HG03442 (cell line): ENCODE measurements around the gene ARSD.
"Not testable (repeated sequence)": the region's sequence is repeated elsewhere in the genome, so short reads cannot be mapped to it uniquely, and the experiment has no call there.

Experiments used
- ATAC-seq: cut with Tn5 transposase; IDR thresholded peaks from one replicate; pipeline ENCODE4 v1.9.1; 2021; ENCODE audit warnings: mild to moderate bottlenecking, moderate library complexity; ENCODE audit not compliant: unreplicated experiment

Gene ARSD

DNA sequence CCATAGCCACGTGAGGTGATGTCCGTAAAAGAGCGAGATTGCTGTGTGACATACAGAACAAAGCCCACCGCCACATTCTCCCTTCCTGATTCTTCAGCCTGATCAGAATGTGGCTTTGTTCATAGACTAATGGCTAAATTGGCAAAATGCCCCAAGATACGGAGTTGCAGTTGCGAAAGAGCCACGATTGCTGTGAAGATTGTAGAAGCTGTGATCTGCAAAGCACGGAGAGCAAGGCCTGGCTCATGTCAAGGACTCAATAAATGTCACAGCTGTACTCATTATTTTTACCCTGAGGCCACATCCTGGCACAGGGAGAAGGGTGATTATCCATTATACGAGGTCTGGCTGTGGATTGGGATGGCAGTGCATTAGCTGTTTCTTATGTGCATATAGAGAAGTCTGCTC, 34.2 kb downstream of the ARSD start:
- no peak for ATAC-seq

- no peak for ATAC-seq
Observed at GRCh38 chrX:2892816-2893215, 36.3 kb downstream of the ARSD start.

DNA sequence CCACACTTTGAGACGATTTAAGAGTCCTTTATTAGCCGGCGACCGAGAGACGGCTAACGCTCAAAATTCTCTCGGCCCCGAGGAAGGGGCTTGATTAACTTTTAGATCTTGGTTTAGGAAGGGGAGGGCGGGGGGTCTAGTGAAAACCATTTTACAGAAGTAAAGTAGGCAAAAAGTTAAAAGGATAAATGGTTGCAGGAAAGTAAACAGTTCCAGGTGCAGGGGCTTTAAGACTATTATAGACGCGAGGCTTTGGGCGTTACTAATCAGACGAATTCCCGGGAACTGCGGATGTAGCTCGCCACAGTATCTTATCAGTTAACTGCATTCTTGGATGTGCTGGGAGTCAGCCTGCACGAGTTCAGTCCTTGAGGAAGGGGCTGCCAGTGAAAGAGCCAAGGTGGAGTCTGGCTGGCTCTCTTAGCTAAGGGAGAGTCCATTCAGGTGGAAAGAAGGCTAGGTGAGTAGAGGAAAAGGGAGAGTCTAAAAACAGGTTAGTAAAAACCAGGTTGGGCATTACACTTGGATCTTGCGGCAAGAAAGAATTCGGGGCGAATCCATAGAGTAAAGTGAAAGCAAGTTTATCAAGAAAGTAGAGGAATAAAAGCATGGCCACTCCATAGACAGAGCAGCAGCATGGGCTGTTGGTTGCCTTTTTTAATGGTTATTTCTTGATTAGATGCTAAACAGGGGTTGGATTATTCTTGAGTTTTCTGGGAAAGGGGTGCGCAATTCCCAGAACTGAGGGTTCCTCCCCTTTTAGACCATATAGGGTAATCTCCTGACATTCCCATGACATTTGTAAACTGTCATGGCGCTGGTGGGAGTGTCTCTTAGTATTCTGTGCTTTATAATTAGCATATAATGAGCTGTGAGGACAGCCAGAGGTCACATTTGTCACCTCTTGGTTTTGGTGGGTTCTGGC, 38.3 kb downstream of the ARSD start:
- not testable (repeated sequence) for ATAC-seq

DNA sequence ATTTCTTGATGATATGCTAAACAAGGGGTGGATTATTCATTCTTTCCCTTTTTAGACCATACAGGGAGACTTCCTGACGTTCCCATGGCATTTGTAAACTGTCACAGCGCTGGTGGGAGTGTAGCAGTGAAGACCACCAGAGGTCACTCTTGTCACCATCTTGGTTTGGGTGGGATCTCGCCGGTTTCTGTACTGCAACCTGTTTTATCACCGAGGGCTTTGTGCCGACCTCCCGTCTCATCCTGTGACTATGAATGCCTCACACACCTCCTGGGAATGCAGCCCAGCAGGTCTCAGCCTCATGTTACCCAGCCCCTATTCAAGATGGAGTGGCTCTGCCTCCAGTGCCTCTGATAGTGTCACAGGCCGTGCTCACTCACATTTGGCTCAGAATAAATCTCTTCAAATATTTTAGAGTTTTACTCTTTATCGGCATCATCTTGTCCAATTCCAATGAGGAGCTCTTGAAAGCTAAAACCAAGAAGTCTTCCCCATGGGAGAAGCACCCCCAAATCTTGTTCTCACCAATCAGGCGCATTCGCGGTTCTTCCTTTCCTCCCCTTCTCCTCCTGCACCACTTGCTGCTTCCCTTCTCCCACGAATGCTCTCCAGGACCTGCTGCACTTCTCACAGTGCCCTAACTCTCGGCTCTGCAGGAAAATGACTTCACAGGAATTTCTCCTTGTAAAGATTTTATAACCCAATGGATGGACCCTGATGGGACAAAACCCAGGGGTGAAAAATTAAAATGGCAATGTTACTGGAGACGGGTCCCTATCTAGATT, 39.2 kb downstream of the ARSD start:
- not testable (repeated sequence) for ATAC-seq

GRCh38 chrX:2889045-2889605, 40.0 kb downstream of the ARSD start:
- ATAC-seq, result no peak

DNA sequence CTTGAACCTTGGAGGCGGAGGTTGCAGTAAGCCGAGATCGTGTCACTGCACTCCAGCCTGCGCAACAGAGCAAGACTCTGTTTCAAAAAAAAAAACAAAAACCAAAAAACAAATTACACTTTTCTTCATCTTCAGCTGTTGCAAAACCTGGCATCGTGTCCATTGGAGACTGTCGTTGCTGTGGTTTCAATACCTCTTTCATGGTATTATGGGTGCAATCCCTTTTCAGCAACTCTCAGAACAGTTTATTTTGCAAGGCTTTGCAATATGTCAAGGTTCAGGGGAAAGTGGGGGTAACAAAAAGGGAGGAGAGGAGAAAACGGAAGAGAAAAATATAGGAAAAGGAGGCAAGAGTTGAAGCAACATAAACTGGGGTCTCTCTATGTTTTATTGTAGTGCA, 40.8 kb downstream of the ARSD start:
- ATAC-seq, result no peak

DNA sequence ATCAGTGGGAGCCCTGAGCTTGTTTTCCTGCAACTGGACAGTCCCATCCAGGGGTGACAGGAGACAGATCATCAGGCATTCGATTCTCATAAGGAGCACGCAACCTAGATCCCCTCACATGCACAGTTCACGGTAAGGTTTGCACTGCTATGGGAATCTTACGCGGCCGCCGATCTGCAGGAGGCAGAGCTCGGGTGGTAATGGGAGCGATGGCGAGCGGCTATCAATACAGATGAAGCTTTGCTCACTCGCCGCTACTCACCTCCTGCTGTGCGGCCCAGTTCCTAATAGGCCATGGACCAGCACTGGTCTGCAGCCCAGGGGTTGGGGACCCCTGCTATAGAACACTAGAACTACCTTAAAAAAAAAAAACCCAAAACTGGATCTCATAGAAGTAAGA, 45.4 kb downstream of the ARSD start:
- no peak for ATAC-seq

DNA sequence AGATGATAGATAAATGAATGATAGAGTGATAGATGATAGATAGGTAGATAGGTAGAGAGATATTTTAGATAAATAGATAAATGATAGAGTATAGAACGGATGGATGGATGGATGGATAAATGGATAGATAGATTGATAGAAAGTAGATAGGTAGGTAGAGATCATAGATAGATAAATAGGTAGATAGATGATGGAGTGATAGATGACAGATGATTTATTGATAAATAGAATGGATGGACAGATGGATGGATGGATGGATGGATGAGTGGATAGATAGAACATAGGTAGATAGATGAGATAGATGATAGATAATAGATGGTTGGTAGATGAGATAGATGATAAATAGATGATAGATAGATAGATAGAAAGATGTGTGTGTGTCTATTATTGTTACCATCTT, 49.5 kb downstream of the ARSD start:
- no peak for ATAC-seq

GRCh38 chrX:2878563-2878962, 50.6 kb downstream of the ARSD start:
- ATAC-seq, result no peak

- ATAC-seq, result no peak
Observed at GRCh38 chrX:2875798-2876399, 53.2 kb downstream of the ARSD start.

GRCh38 chrX:2875136-2875481, 54.0 kb downstream of the ARSD start:
- no peak for ATAC-seq

GRCh38 chrX:2874222-2875135, 54.7 kb downstream of the ARSD start:
- no peak for ATAC-seq

- ATAC-seq, result no peak
Observed at GRCh38 chrX:2872671-2873277, 56.4 kb downstream of the ARSD start.

DNA sequence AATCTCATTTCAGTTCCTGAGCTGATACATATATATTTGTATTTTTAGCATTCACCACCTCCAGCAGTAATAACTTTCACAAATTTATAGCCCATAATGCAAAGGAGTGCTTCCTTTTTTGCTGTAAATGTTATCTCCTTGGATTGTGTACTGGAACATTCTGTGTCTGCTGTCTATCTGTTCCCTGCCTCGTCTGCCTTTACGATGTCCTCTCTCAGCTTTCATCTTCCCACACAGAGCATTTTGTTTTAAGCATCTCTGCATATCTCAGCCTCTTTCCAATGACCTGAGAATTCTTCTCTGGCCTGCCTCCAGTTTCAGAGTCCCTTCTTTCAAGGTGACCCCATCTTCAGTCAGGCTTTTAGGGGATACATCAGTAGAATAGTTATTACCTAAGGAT, 57.3 kb downstream of the ARSD start:
- no peak for ATAC-seq

- ATAC-seq, result no peak
Observed at GRCh38 chrX:2870650-2871049, 58.5 kb downstream of the ARSD start.

DNA sequence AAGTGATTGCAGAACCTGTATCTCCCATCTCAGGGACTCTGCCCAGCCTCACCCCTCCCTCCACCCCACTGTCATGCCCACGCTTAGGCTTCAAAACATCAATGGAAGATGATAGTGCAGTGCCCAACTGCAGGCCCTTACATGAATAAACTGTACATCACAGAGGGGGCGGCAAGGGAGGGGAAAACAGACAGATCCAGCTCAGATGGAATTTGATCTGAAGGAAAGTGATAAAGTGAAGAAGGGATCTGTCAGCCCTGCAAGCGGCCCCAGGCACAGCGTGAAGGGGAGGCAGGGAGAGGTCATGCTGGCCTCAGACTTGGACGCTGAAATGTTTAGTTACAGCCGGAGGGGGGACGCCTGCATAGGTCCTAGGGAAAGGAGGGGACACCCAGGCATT, 61.9 kb downstream of the ARSD start:
- no peak for ATAC-seq

DNA sequence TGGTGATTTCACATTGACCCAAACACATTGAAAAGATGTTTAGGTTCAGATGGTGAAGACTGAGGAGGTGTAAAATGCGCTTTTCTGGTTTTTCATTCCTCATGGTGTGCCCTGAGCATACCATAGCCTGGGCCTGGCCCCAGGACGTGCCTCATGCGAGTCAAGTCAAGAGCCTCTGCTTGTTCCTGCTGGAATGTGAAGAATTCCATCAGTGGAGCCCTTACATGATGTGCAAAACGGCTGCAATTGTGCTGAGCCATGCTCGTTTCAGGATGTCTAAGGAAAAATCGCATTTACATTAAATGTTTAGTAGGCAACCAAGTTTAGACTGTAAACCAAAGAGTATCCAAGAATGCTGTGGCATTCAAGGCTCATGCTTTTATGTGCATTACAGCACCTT, 65.5 kb downstream of the ARSD start:
- no peak for ATAC-seq

DNA sequence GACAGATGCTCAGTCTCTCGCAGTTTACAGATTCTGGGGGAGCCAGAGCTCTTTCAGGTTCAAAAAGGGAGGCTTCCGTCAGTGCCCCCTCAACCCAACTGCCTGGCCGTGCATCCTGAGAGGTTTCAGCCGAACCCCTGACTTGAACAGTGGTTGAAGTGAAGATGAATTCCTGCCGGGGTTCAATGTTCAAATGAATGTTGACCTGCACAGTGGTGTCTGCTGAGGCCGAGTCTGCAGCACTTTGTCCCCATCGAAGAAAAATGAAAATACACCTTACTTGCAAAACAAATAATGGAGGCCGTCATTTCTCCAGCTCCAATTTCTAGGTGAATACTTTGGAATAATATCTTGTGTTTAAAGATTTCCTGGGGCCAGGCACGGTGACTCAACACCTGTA, 66.7 kb downstream of the ARSD start:
- ATAC-seq, result no peak

DNA sequence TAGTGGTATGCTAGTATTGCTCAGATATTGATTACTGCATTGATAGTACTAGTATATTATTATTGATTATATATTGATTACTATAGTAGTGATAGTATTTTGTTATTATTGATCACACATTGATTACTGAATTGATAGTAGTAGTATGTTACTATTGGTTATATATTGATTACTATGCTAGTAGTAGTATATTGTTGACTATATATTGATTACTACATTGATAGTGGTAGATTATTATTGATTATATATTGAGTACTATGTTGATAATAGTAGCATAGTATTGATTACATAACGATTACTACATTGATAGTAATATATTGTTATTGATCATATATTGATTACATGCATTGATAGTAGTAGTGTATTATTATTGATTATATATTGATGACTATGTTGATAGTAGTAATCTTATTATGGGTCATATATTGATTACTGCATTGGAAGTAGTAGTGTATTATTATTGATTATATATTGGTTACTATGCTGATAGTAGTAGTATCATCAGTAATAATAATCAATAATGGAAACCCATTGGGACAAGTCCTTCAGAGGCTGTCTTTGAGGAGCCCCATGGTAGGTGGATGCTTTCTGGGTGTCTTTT, 69.8 kb downstream of the ARSD start:
- no peak for ATAC-seq

- no peak for ATAC-seq
Observed at GRCh38 chrX:2857566-2857965, 71.6 kb downstream of the ARSD start.
